K562 (cell line): ENCODE results near the gene STYXL1. TPM values are rescaled to one million over a fixed set of nuclear protein-coding genes. Genes with fewer than 3 reads are reported as not detected.
A peak's percentile ranks its signal among the peaks of the same experiment; 100 is the strongest.

ENCODE experiments used
- BCOR ChIP-seq: fragments of 450-650 bp; IDR thresholded peaks from 2 replicates; pipeline ENCODE4 v1.6.1; 2016
- CLOCK ChIP-seq: fragments of 250-450 bp; sonication (Bioruptor Pico); IDR thresholded peaks from 2 replicates; pipeline ENCODE4 v1.4.0; 2020; ENCODE audit warnings: mild to moderate bottlenecking, moderate library complexity, borderline replicate concordance
- HEY1 ChIP-seq: fragments of 250-450 bp; sonication (Bioruptor Pico); IDR thresholded peaks from 2 replicates; pipeline ENCODE4 v1.5.0; 2020; ENCODE audit warnings: mild to moderate bottlenecking, moderate library complexity, borderline replicate concordance
- PRDM10 ChIP-seq: fragments of 450-650 bp; IDR thresholded peaks from 2 replicates; pipeline ENCODE4 v1.6.1; 2018; ENCODE audit not compliant: partially characterized antibody
- RBM17 ChIP-seq: fragments of 200-400 bp; formaldehyde crosslinking; IDR thresholded peaks from 2 replicates; pipeline ENCODE4 v1.6.1; 2017; ENCODE audit warnings: low read depth, mild to moderate bottlenecking, low read length, borderline replicate concordance
- TAL1 ChIP-seq: fragments of 450-650 bp; IDR thresholded peaks from 2 replicates; pipeline ENCODE4 v1.6.1; 2016; ENCODE audit warnings: mild to moderate bottlenecking
- ZBTB40 ChIP-seq, 2 experiments: fragments of 450-650 bp in 1 of 2; sonication (generic) in 1 of 2; formaldehyde crosslinking in 1 of 2; IDR thresholded peaks; 2 replicates each; pipeline versions ENCODE4 v1.7.1 to v1.9.0; 2016 to 2022; ENCODE audit warnings: inconsistent platforms in 1 of 2, mild to moderate bottlenecking in 1 of 2, missing genetic modification reagents in 1 of 2
- polyA plus RNA-seq, 8 experiments: library from polyadenylated mRNA; depleted of rRNA in 4 of 8; stranded (reverse) in 5 of 8; unstranded in 3 of 8; fragments of >200 nt; fragmentation: Nextera tagmentation in 2 of 8; fragmentation: Illumina TruSeq in 1 of 8; extraction: Ambion mirVana in 2 of 8; extraction: Trizol in 1 of 8; gene quantifications; 2 replicates each; pipeline versions ENCODE4 v1.2.1 to v1.2.3, GENCODE V29; 2011 to 2014; ENCODE audit warnings: inconsistent platforms in 1 of 8, missing spikeins in 1 of 8
- total RNA-seq, 7 experiments: library from RNA; depleted of rRNA in 6 of 7; stranded (reverse); fragments of >200 nt in 6 of 7; fragmentation: Illumina TruSeq in 2 of 7; extraction: Trizol in 2 of 7; gene quantifications; 2 replicates each; pipeline versions ENCODE4 v1.2.1 to v1.2.3, GENCODE V29; 2011 to 2021; ENCODE audit warnings: low replicate concordance in 1 of 7
- TF ChIP-seq, protein P1 (sequence below): fragments of 250-450 bp; sonication (Bioruptor Pico); IDR thresholded peaks from 2 replicates; pipeline ENCODE4 v1.8.0; 2022; ENCODE audit warnings: inconsistent platforms

The STYXL1 gene
- total and polyA plus RNA-seq, 9 of the 15 experiments (the other 6 are each of a cell fraction or from before 2014, with no cell fraction given), result 36.5 to 97.2 (median 49.9) TPM

DNA sequence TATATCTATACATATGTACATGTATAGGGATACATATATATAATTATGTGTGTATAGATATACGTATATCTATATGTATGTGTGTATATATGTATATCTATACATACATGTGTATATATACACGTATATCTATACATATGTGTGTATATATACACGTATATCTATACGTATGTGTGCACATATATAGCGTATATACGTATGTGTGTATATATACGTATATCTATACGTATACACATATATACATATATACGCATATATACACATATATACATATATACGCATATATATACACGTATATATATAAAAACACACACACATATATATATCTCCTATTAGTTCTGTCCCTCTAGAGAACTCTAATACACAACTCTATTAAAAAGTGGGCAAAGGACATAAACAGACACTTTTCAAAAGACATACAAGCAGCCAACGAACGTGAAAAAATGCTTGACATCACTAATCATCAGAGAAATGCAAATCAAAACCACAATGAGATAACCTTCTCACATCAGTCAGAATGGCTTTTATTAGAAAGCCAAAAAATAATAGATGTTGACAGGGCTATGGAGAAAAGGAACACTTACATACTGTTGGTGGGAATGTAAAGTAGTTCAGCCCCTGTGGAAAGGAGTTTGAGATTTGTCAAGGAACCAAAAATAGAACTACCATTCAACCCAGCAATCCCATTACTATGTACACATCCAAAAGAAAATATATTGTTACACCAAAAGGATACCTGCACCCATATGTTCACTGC, 31.4 kb downstream of the STYXL1 start (continued):
- TF ChIP-seq, protein P1, sequence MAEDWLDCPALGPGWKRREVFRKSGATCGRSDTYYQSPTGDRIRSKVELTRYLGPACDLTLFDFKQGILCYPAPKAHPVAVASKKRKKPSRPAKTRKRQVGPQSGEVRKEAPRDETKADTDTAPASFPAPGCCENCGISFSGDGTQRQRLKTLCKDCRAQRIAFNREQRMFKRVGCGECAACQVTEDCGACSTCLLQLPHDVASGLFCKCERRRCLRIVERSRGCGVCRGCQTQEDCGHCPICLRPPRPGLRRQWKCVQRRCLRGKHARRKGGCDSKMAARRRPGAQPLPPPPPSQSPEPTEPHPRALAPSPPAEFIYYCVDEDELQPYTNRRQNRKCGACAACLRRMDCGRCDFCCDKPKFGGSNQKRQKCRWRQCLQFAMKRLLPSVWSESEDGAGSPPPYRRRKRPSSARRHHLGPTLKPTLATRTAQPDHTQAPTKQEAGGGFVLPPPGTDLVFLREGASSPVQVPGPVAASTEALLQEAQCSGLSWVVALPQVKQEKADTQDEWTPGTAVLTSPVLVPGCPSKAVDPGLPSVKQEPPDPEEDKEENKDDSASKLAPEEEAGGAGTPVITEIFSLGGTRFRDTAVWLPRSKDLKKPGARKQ (CRISPR knock-in tag), result peak; percentile 74; the same call in 1 of the 2 replicates
- TF ChIP-seq BCOR (no peak), HEY1 (no peak), PRDM10 (no peak), TAL1 (no peak), ZBTB40 (IDR thresholded peaks at IDR 0.05) (no peak), ZBTB40 (CRISPR knock-in tag; IDR thresholded peaks at IDR 0.05) (no peak), CLOCK (CRISPR knock-in tag) (no peak), RBM17 (no peak)
